HEK293T (cell line): Measurements from ENCODE around the gene DOK7.

Experiments used
- CTCF ChIA-PET: fragments of 350-600 bp; formaldehyde crosslinking; extraction: SDS; loops from one replicate; lab custom pipeline; 2021; ENCODE audit warnings: antibody characterized with exemption, inconsistent platforms; lab: Yijun Ruan, JAX
- POLR2A ChIA-PET: fragments of 350-600 bp; formaldehyde crosslinking; extraction: SDS; loops from one replicate; lab custom pipeline; 2020; ENCODE audit warnings: antibody characterized with exemption, inconsistent platforms; lab: Yijun Ruan, JAX
- DNase-seq: peaks from one replicate; pipeline ENCODE4 v3.0.0; 2012; ENCODE audit warnings: mixed read lengths; ENCODE audit errors: extremely low spot score
- ARNT ChIP-seq: fragments of 450-650 bp; IDR thresholded peaks from 2 replicates; pipeline ENCODE4 v1.6.1; 2017; ENCODE audit warnings: mild to moderate bottlenecking
- BHLHE40 ChIP-seq: fragments of 450-650 bp; IDR thresholded peaks from 2 replicates; pipeline ENCODE4 v1.6.1; 2016; ENCODE audit warnings: mild to moderate bottlenecking, moderate library complexity, borderline replicate concordance
- CTBP1 ChIP-seq: fragments of 450-650 bp; IDR thresholded peaks from 2 replicates; pipeline ENCODE4 v1.6.1; 2016; ENCODE audit warnings: borderline replicate concordance
- ELF4 ChIP-seq: fragments of 450-650 bp; IDR thresholded peaks from 2 replicates; pipeline ENCODE4 v1.6.1; 2017; ENCODE audit warnings: antibody characterized with exemption
- FOXA1 ChIP-seq: fragments of 450-650 bp; IDR thresholded peaks from 2 replicates; pipeline ENCODE4 v1.6.1; 2016; ENCODE audit warnings: mild to moderate bottlenecking
- FOXK2 ChIP-seq: fragments of 450-650 bp; IDR thresholded peaks from 2 replicates; pipeline ENCODE4 v1.6.1; 2016; ENCODE audit warnings: mild to moderate bottlenecking
- FOXM1 ChIP-seq: fragments of 450-650 bp; IDR thresholded peaks from 2 replicates; pipeline ENCODE4 v1.6.1; 2017; ENCODE audit warnings: mild to moderate bottlenecking, borderline replicate concordance
- HDGF ChIP-seq: fragments of 450-650 bp; IDR thresholded peaks from 2 replicates; pipeline ENCODE4 v1.6.1; 2017; ENCODE audit warnings: antibody characterized with exemption, borderline replicate concordance
- L3MBTL2 ChIP-seq: fragments of 450-650 bp; conservative IDR thresholded peaks from 2 replicates; pipeline ENCODE4 v1.6.1; 2016; ENCODE audit warnings: mild to moderate bottlenecking
- LEF1 ChIP-seq: fragments of 450-650 bp; IDR thresholded peaks from 2 replicates; pipeline ENCODE4 v1.6.1; 2017; ENCODE audit warnings: mild to moderate bottlenecking, borderline replicate concordance
- NFRKB ChIP-seq: fragments of 450-650 bp; IDR thresholded peaks from 2 replicates; pipeline ENCODE4 v1.6.1; 2016; ENCODE audit warnings: mild to moderate bottlenecking, moderate library complexity
- SP1 ChIP-seq: fragments of 450-650 bp; IDR thresholded peaks from 2 replicates; pipeline ENCODE4 v1.6.1; 2017
- SUZ12 ChIP-seq: fragments of 450-650 bp; IDR thresholded peaks from 2 replicates; pipeline ENCODE4 v1.6.1; 2016; ENCODE audit warnings: mild to moderate bottlenecking
- TARDBP ChIP-seq: fragments of 450-650 bp; IDR thresholded peaks from 2 replicates; pipeline ENCODE4 v1.6.1; 2016
- ZNF384 ChIP-seq: fragments of 450-650 bp; IDR thresholded peaks from 2 replicates; pipeline ENCODE4 v1.6.1; 2016
- TF ChIP-seq, protein P1 (sequence below): fragments of 450-650 bp; IDR thresholded peaks from 2 replicates; pipeline ENCODE4 v1.6.1; 2016

Gene DOK7

DNA sequence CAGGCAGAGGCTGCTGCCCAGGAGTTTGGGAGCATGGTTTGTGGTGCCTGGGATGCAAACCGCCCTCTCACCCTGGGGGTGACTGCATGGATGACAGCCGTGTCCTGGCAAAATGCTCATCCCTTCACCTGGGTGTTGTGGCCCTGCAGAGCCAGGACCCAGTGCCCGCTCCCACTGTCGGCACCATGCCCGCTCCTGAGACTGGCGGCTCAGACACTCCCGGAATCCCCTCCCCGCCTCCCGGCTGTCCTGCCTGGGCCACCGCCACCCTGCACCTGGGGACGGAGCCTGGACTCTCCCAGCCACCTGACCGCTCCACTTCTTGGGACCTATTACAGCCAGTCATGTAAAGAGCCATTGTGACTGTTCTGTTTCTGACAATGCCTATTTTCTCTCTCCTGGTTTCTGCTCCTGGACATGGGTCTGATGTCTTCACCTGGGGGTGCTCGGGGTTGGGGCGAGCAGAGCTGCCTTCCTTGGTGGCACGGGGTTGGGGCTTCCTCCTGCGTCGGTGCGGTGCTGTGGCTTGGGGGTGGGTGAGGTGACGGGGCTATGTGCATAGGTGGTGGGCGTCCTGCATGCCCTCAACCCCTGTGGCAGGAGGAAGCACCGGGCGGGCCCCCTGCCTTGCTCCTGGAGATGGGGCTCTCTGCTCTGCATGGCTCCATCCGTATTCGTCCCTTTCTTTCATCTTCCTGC, 38.2 kb downstream of the DOK7 start:
- no peak for DNase-seq
- ChIA-PET POLR2A (no interaction called here), CTCF (no interaction called here)
- TF ChIP-seq FOXA1 (no peak), BHLHE40 (no peak), NFRKB (no peak), CTBP1 (no peak), FOXK2 (no peak), L3MBTL2 (no peak), ELF4 (no peak), HDGF (no peak), ARNT (no peak), SUZ12 (no peak), ZNF384 (no peak), SP1 (no peak), FOXM1 (no peak)
- TF ChIP-seq, protein P1, sequence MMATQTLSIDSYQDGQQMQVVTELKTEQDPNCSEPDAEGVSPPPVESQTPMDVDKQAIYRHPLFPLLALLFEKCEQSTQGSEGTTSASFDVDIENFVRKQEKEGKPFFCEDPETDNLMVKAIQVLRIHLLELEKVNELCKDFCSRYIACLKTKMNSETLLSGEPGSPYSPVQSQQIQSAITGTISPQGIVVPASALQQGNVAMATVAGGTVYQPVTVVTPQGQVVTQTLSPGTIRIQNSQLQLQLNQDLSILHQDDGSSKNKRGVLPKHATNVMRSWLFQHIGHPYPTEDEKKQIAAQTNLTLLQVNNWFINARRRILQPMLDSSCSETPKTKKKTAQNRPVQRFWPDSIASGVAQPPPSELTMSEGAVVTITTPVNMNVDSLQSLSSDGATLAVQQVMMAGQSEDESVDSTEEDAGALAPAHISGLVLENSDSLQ = no peak

DNA sequence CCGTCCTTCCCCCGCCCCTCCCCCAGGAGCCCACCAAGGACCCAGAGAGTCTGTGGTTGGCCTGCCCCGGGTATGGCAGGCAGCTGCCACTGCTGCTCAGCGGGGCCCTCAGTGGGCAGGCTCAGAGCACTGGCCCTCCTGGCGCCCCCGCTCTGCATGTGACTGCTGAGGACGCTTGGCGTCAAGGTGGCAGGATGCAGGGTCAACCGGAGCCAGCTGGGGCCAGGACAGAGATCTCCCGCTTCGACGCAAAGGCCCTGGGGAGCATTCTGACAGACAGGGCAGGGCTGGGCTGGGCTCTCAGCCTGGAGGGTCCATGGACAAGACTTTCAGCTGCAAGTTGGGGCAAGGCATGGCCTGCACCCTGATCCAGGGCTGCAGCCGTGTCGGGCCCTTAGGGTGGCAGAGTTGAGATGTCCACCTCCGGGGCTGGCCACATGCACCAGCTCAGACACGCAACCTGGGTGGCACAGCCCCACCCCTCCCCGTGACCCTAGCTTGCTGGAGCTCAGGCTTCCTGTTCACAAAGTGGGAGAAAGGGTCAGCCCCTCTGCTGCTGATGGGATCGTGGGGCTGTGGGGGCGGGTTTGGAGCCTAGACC, 38.8 kb downstream of the DOK7 start:
- no peak for TF ChIP-seq FOXA1
- no peak for TF ChIP-seq BHLHE40
- TF ChIP-seq LEF1 = no peak
- TF ChIP-seq SP1 = no peak
- no peak for TF ChIP-seq HDGF
- TF ChIP-seq ARNT = no peak
- TF ChIP-seq ELF4 = no peak
- no peak for TF ChIP-seq CTBP1
- no peak for TF ChIP-seq TARDBP
- TF ChIP-seq NFRKB = no peak
- TF ChIP-seq FOXK2 = no peak
- TF ChIP-seq, protein P1 = no peak
- TF ChIP-seq ZNF384 = no peak
- no peak for TF ChIP-seq SUZ12
- no peak for TF ChIP-seq FOXM1
- no peak for TF ChIP-seq L3MBTL2
- POLR2A ChIA-PET = no interaction called here
- no peak for DNase-seq
- CTCF ChIA-PET = no interaction called here

DNA sequence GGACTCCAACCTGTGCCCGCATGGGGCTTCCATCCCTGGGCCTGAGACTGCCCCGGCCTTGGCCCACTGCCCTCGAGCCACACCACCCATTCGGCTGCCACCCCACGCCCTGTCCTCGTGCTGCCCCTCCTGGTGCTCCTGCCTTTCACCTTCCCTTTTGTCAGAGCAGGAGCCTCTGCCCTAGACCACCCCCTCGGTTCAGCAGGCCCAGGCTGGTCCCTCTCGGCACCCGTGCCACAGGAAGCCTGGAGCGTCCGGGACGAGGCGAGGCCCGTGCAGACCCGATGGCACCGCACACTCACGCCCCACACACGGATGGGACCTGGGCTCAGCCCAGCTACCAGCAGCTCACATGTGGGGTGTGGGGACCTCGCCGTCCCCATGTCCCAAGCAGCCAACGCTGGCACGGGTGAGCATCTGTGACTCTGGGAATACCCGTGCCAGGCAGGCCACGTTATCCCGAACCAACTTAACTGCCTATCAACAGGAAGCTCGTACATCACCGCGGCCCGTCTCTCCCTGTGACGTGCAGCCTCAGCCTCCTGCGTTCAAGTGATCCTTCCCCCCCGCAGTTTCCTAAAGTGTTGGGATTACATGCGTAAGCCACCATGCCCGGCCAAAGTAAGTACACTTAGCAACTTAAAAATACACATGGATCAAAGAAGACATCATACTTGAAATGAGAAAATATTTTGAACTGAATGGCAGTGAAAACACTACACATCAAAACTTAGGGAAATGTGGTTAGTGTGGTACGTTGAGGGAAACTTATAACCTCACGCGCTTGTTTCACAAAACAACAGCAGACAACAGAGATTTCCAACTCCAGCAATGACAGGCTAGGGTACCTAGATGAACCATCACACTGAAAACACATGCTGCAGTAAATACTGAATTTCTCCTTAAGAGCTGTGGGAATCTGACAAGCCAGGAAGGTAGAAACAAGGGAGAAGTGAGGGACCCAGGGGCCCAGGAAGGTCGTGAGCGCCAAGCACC, 40.1 kb downstream of the DOK7 start:
- TF ChIP-seq CTBP1 = no peak
- TF ChIP-seq TARDBP = no peak
- no peak for TF ChIP-seq LEF1
- TF ChIP-seq L3MBTL2 = no peak
- no peak for TF ChIP-seq SUZ12
- no peak for TF ChIP-seq FOXA1
- TF ChIP-seq ELF4 = no peak
- no peak for TF ChIP-seq SP1
- TF ChIP-seq, protein P1 = no peak
- TF ChIP-seq HDGF = no peak
- TF ChIP-seq NFRKB = no peak
- no peak for TF ChIP-seq FOXM1
- no peak for TF ChIP-seq FOXK2
- no peak for TF ChIP-seq ZNF384
- no peak for TF ChIP-seq ARNT
- no peak for TF ChIP-seq BHLHE40
- CTCF ChIA-PET = no interaction called here

DNA sequence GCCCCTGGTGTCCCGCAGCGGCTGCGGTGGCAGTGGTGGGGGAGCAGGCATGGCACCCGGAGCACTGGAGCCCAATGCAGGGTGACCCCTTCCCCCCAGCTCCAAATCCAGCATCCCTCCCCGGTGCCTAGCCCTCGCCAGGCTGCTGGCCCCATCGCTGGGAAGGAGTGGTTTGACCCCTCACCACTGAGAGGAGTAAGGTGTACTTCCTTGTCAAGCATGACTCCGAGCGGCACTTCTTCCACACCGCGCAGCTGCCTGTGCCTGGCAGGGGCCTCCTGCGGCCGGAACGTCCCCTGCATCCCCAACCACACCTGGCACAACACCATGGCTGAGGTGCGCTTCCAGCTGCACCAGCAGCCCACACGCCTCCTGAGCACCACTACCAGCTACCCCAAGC, 42.1 kb downstream of the DOK7 start:
- ChIA-PET POLR2A (no interaction called here), CTCF (interaction anchor here (1.0 kb wide), 1 partner anchor 24 kb away, joined by 5 read pairs; no protein-coding TSS in a partner anchor)
- DNase-seq = no peak
- no peak for TF ChIP-seq BHLHE40
- no peak for TF ChIP-seq ELF4
- TF ChIP-seq SP1 = no peak
- no peak for TF ChIP-seq NFRKB
- no peak for TF ChIP-seq ZNF384
- TF ChIP-seq ARNT = no peak
- TF ChIP-seq L3MBTL2 = no peak
- no peak for TF ChIP-seq HDGF
- TF ChIP-seq, protein P1 = no peak
- TF ChIP-seq CTBP1 = no peak
- no peak for TF ChIP-seq TARDBP
- no peak for TF ChIP-seq FOXM1
- no peak for TF ChIP-seq FOXK2
- TF ChIP-seq FOXA1 = no peak
- no peak for TF ChIP-seq LEF1
- TF ChIP-seq SUZ12 = no peak

More for the DNA sequence above, 40.1 kb downstream of the DOK7 start:
- POLR2A ChIA-PET = no interaction called here
- DNase-seq = no peak
